ENCODE results near the gene TMEM184B. TPM values are rescaled to one million over a fixed set of nuclear protein-coding genes. Genes with fewer than 3 reads are reported as not detected.

TMEM184B gene
- total and polyA plus RNA-seq, 2 of the 8 experiments (the other 6 are each of a cell fraction or from before 2014, with no cell fraction given), result 41.6 to 81.0 TPM

- no peaks in the 10 kb centered on the region for H3K36me3 ChIP-seq (ENCODE audit: control insufficient read depth in 2 of 4, insufficient read depth in 4 of 4, low read length in 3 of 4)
- 85% methylated on average over 4 of the region's 4 CpGs; no CpG with 5 or more reads in 1 of the 2 experiments for WGBS, 2 experiments (ENCODE audit: extremely low coverage in 1 of 2, insufficient coverage in 1 of 2, insufficient read length in 1 of 2, insufficient replicate concordance in 2 of 2, low coverage in 1 of 2, low lambda C conversion rate in 2 of 2, missing lambda C conversion rate in 1 of 2)
- H2BK120ac ChIP-seq (replicated peaks; ENCODE audit: low read depth, low read length), result no peak overlapping the region
- H2BK20ac ChIP-seq (ENCODE audit: low read length), result no peak overlapping the region
- no peaks in the 10 kb centered on the region for H3K79me1 ChIP-seq (ENCODE audit: low read depth, low read length)
- ChIA-PET CTCF (ENCODE audit: partially characterized antibody) (interaction anchor here (3.9 kb wide), 1 partner anchor 74 kb away, joined by 24 read pairs; no protein-coding TSS in a partner anchor), POLR2A (ENCODE audit: partially characterized antibody) (interaction anchor here (1.2 kb wide), 1 partner anchor 10 kb away, joined by 3 read pairs; no protein-coding TSS in a partner anchor)
- H4K91ac ChIP-seq (replicated peaks; ENCODE audit: insufficient read length, low read length), result no peak overlapping the region
- peak overlapping the region; percentile 65; the same call in 1 of the 2 replicates for H2BK15ac ChIP-seq (ENCODE audit: low read length)
- no peak overlapping the region for H3K27ac ChIP-seq (ENCODE audit: low read depth, low read length)
- no peaks in the 10 kb centered on the region for H3K27me3 ChIP-seq (replicated peaks in 1 of 4; ENCODE audit: control insufficient read depth in 3 of 4, extremely low read depth in 1 of 4, insufficient read depth in 3 of 4, low read length in 3 of 4)
- no peak overlapping the region for H4K8ac ChIP-seq (ENCODE audit: extremely low read depth, insufficient read depth, low read length)
- TF ChIP-seq JUND (IDR thresholded peaks at IDR 0.05; ENCODE audit: low read length), result no peak
- no peak for TF ChIP-seq TCF12 (IDR thresholded peaks at IDR 0.05; ENCODE audit: low read depth, low read length)
- no peak for TF ChIP-seq SIX5 (IDR thresholded peaks at IDR 0.05; ENCODE audit: low read depth, low read length)
- TF ChIP-seq CREB1 (IDR thresholded peaks at IDR 0.05), result no peak
- no peak for TF ChIP-seq FOSL1 (IDR thresholded peaks at IDR 0.05; ENCODE audit: insufficient read depth, low read depth, low read length)
- TF ChIP-seq ATF3 (IDR thresholded peaks at IDR 0.05; ENCODE audit: insufficient read depth, low read depth, low read length), result no peak
- TF ChIP-seq POU5F1 (IDR thresholded peaks at IDR 0.05; ENCODE audit: low read depth, low read length), result no peak
- no peak overlapping the region for H3K18ac ChIP-seq (ENCODE audit: extremely low read depth, low read length)
- H3K9me3 ChIP-seq (ENCODE audit: insufficient read depth in 2 of 2, low read depth in 1 of 2, low read length in 1 of 2), result no peaks in the 10 kb centered on the region
- no peak overlapping the region for H3K4me3 ChIP-seq (ENCODE audit: extremely low read depth in 1 of 4, insufficient read depth in 2 of 4, low read depth in 3 of 4, low read length in 4 of 4)
- no peak overlapping the region for H2AK5ac ChIP-seq (ENCODE audit: low read depth, low read length)
- H3K23ac ChIP-seq (ENCODE audit: insufficient read length), result no peak overlapping the region
- H3K4me1 ChIP-seq (replicated peaks in 1 of 4; ENCODE audit: control insufficient read depth in 3 of 4, insufficient read depth in 4 of 4, low read length in 3 of 4), result peaks cover 0 to 9% (median 2%) of the 10 kb centered on the region in 4 experiments; a peak in 4 of 7 replicates
- H3K9ac ChIP-seq (replicated peaks in 1 of 4; ENCODE audit: extremely low read depth in 1 of 4, low read depth in 3 of 4, low read length in 3 of 4), result no peak overlapping the region
- H3K23me2 ChIP-seq (ENCODE audit: low read depth, low read length), result no peaks in the 10 kb centered on the region
- no peak for FAIRE-seq
- H3K56ac ChIP-seq (replicated peaks; ENCODE audit: insufficient read length, low read depth, low read length), result no peak overlapping the region
- H4K20me1 ChIP-seq (replicated peaks in 1 of 2; ENCODE audit: control insufficient read depth in 1 of 2, insufficient read depth in 2 of 2, low read length in 2 of 2), result no peaks in the 10 kb centered on the region
- 0 out of 2 replicates have a peak overlapping the region, but pooled peaks have one; percentile 0 for H2BK12ac ChIP-seq (ENCODE audit: low read depth, low read length)
- no peaks in the 10 kb centered on the region for H3K79me2 ChIP-seq (ENCODE audit: control insufficient read depth in 1 of 2, insufficient read depth in 2 of 2, low read length in 2 of 2)
- H3K14ac ChIP-seq (ENCODE audit: insufficient read length), result no peak overlapping the region
- H2AFZ ChIP-seq (ENCODE audit: low read length), result no peak overlapping the region
- H3K4ac ChIP-seq (replicated peaks; ENCODE audit: insufficient read length, low read depth, low read length), result no peak overlapping the region
- no peak overlapping the region for H3K4me2 ChIP-seq (ENCODE audit: insufficient read depth in 1 of 2, low read depth in 2 of 2, low read length in 2 of 2)
- H4K5ac ChIP-seq (ENCODE audit: insufficient read length, low read depth, low read length), result no peak overlapping the region
- no peak overlapping the region for H2BK5ac ChIP-seq (ENCODE audit: low read depth, low read length)
- DNase-seq (ENCODE audit: low read depth in 1 of 2, low spot score in 2 of 2), result no peak
Observed at GRCh38 chr22:38173641-38173906, 99.2 kb downstream of the TMEM184B start.
